ENCODE results near the gene KCNQ4. TPM values are rescaled to one million over a fixed set of nuclear protein-coding genes. Genes with fewer than 3 reads are reported as not detected.

Gene KCNQ4
- total RNA-seq, 6 experiments from 2014 or later = 0.05 TPM; not detected in 5

DNA sequence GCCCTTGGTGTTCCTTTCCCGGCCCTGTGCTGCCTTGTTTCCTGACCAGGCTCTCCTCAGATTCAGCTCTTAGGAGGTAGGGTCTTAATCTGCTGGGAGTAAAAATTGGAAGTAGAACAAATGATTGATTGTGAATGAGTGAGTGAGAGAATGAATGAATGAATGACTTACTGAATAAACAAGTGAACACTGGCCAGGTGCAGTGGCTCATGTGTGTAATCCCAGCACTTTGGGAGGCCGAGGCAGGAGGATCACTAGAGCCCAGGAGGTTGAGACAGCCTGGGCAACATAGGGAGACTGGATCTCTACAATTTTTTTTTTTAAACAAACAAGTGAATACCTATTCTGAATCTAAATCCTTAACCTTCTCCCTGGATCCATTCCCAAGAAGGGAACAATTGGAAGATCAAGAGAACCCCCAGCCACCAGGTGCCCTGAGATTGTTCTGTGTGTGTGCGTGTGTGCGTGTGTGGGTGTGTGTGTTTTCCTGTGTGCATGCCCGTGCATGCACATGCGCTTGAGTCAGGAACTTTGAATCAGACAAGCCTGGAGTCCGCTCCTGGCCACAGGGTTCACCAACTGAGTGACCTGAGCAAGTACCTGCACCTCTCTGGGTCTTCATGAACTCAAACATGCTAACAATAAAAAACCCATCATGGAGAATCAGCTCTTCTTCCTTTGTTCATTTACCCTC lies 102.9 kb downstream of the KCNQ4 start:
- H3K27ac Mint-ChIP-seq = no peak overlapping the region

GRCh38 chr1:40887012-40887378 lies 103.4 kb downstream of the KCNQ4 start:
- no peak for TF ChIP-seq CTCF (IDR thresholded peaks at IDR 0.05)
- Mint-ChIP-seq H3K36me3 (ENCODE audit: low read depth) (no peaks in the 10 kb centered on the region), H3K4me1 (ENCODE audit: low read depth) (peaks cover 19% of the 10 kb centered on the region), H3K27ac (no peak overlapping the region), H3K9me3 (no peaks in the 10 kb centered on the region), H3K27me3 (ENCODE audit: insufficient read depth) (peaks cover 3% of the 10 kb centered on the region; the same call in 1 of the 2 replicates), H3K4me3 (no peak overlapping the region)
- DNase-seq = no peak

More for the DNA sequence above, 102.9 kb downstream of the KCNQ4 start:
- no peaks in the 10 kb centered on the region for H3K9me3 Mint-ChIP-seq
- H3K4me1 Mint-ChIP-seq (ENCODE audit: low read depth) = peaks cover 19% of the 10 kb centered on the region
- H3K4me3 Mint-ChIP-seq = no peak overlapping the region
- peaks cover 2% of the 10 kb centered on the region; the same call in 1 of the 2 replicates for H3K27me3 Mint-ChIP-seq (ENCODE audit: insufficient read depth)
- no peaks in the 10 kb centered on the region for H3K36me3 Mint-ChIP-seq (ENCODE audit: low read depth)
- TF ChIP-seq CTCF (IDR thresholded peaks at IDR 0.05) = no peak
- DNase-seq = no peak

GRCh38 chr1:40887652-40888051 lies 104.1 kb downstream of the KCNQ4 start:
- no peaks in the 10 kb centered on the region for H3K9me3 Mint-ChIP-seq
- H3K36me3 Mint-ChIP-seq (ENCODE audit: low read depth) = no peaks in the 10 kb centered on the region
- H3K27me3 Mint-ChIP-seq (ENCODE audit: insufficient read depth) = peaks cover 4% of the 10 kb centered on the region; the same call in 1 of the 2 replicates
- H3K4me1 Mint-ChIP-seq (ENCODE audit: low read depth) = peaks cover 19% of the 10 kb centered on the region
- no peak overlapping the region for H3K4me3 Mint-ChIP-seq
- no peak for DNase-seq
- no peak for TF ChIP-seq CTCF (IDR thresholded peaks at IDR 0.05)
- H3K27ac Mint-ChIP-seq = no peak overlapping the region

Small RNA genes lying within 50 kb of the gene (microRNA-seq; reads per million reads assigned to microRNA genes)
- gene MIR30C1 (40.2 reads per million, percentile 36 among the genes with 10 or more reads in this experiment), gene MIR30E (2,400 reads per million, percentile 82 among the genes with 10 or more reads in this experiment)

Other genes with a start within 250 kb of the KCNQ4 start
- gene RIMS3, start 118.1 kb upstream of the KCNQ4 start, total RNA-seq (2021; fragmentation: NEBNext Ultra II Directional; extraction: Animal tissue kit (Norgen Biotek cat#: 25700)) = under 1 TPM in 3 of 6 experiments, not detected in 3; 0.05 to 0.14 (median 0.09) TPM
- gene NFYC, start 92.1 kb upstream of the KCNQ4 start, total RNA-seq (2021; fragmentation: NEBNext Ultra II Directional; extraction: Animal tissue kit (Norgen Biotek cat#: 25700)) = 10 to 100 TPM; 31.0 to 48.1 (median 43.8) TPM
- gene CITED4, start 78.6 kb downstream of the KCNQ4 start, total RNA-seq (2021; fragmentation: NEBNext Ultra II Directional; extraction: Animal tissue kit (Norgen Biotek cat#: 25700)) = 1 to 10 TPM; 1.7 to 5.3 (median 3.8) TPM
- 100 to 1,000 TPM in 1 of 6 experiments, 10 to 100 TPM in 5; 89.3 to 125 (median 91.6) TPM for gene CTPS1, start 195.9 kb downstream of the KCNQ4 start, total RNA-seq (2021; fragmentation: NEBNext Ultra II Directional; extraction: Animal tissue kit (Norgen Biotek cat#: 25700))
- under 1 TPM in 4 of 6 experiments, not detected in 2; 0.07 to 0.17 (median 0.11) TPM for gene SLFNL1, start 237.9 kb downstream of the KCNQ4 start, total RNA-seq (2021; fragmentation: NEBNext Ultra II Directional; extraction: Animal tissue kit (Norgen Biotek cat#: 25700))